Stimulated activated CD8-positive, alpha-beta memory T cell treated with anti-CD3 and anti-CD28 coated beads, Interleukin-12 subunit alpha, Interleukin-12 subunit beta, amount 100 ng/mL, for 24 hours (primary cell): ENCODE data around the gene NCK2.

Experiments
- DNase-seq: peaks from one replicate; pipeline ENCODE4 v3.0.0-alpha.2; 2020; ENCODE audit errors: extremely low read depth

Gene NCK2

GRCh38 chr2:105736145-105736544, 8.6 kb upstream of the NCK2 start:
- DNase-seq = no peak

- DNase-seq = no peak
Measured at GRCh38 chr2:105737980-105738657, 6.6 kb upstream of the NCK2 start.

GRCh38 chr2:105738658-105739241, 6.0 kb upstream of the NCK2 start:
- no peak for DNase-seq

GRCh38 chr2:105739426-105739825, 5.3 kb upstream of the NCK2 start:
- no peak for DNase-seq

- DNase-seq = no peak
Measured at GRCh38 chr2:105739944-105740530, 4.7 kb upstream of the NCK2 start.

GRCh38 chr2:105741174-105741573, 3.5 kb upstream of the NCK2 start:
- no peak for DNase-seq

GRCh38 chr2:105741617-105742016, 3.1 kb upstream of the NCK2 start:
- DNase-seq = no peak

GRCh38 chr2:105744091-105744908, 412 bp upstream of the NCK2 start:
- no peak for DNase-seq

- DNase-seq = peak; percentile 74
Measured at GRCh38 chr2:105746177-105747080, 1.7 kb downstream of the NCK2 start.

GRCh38 chr2:105747254-105747894, 2.7 kb downstream of the NCK2 start:
- no peak for DNase-seq

- DNase-seq = no peak
Measured at GRCh38 chr2:105747991-105748390, 3.3 kb downstream of the NCK2 start.

- no peak for DNase-seq
Measured at GRCh38 chr2:105748566-105748965, 3.9 kb downstream of the NCK2 start.

- no peak for DNase-seq
Measured at GRCh38 chr2:105749583-105750400, 5.1 kb downstream of the NCK2 start.

- no peak for DNase-seq
Measured at GRCh38 chr2:105750735-105751134, 6.0 kb downstream of the NCK2 start.

- no peak for DNase-seq
Measured at GRCh38 chr2:105751272-105751671, 6.6 kb downstream of the NCK2 start.

GRCh38 chr2:105752691-105753358, 8.1 kb downstream of the NCK2 start:
- DNase-seq = no peak

- no peak for DNase-seq
Measured at GRCh38 chr2:105753380-105753779, 8.7 kb downstream of the NCK2 start.

GRCh38 chr2:105754011-105754410, 9.3 kb downstream of the NCK2 start:
- no peak for DNase-seq

GRCh38 chr2:105754994-105755393, 10.3 kb downstream of the NCK2 start:
- DNase-seq = no peak

GRCh38 chr2:105755895-105756294, 11.2 kb downstream of the NCK2 start:
- DNase-seq = no peak
